HG03558 (cell line): ENCODE measurements around the gene TNS1.
"Not testable (repeated sequence)": the region's sequence is repeated elsewhere in the genome, so short reads cannot be mapped to it uniquely, and the experiment has no call there.

Experiments
- ATAC-seq: cut with Tn5 transposase; IDR thresholded peaks from one replicate; pipeline ENCODE4 v1.9.1; 2021; ENCODE audit warnings: moderate number of reproducible peaks; ENCODE audit not compliant: unreplicated experiment; ENCODE audit errors: extremely low read depth

Gene TNS1

DNA sequence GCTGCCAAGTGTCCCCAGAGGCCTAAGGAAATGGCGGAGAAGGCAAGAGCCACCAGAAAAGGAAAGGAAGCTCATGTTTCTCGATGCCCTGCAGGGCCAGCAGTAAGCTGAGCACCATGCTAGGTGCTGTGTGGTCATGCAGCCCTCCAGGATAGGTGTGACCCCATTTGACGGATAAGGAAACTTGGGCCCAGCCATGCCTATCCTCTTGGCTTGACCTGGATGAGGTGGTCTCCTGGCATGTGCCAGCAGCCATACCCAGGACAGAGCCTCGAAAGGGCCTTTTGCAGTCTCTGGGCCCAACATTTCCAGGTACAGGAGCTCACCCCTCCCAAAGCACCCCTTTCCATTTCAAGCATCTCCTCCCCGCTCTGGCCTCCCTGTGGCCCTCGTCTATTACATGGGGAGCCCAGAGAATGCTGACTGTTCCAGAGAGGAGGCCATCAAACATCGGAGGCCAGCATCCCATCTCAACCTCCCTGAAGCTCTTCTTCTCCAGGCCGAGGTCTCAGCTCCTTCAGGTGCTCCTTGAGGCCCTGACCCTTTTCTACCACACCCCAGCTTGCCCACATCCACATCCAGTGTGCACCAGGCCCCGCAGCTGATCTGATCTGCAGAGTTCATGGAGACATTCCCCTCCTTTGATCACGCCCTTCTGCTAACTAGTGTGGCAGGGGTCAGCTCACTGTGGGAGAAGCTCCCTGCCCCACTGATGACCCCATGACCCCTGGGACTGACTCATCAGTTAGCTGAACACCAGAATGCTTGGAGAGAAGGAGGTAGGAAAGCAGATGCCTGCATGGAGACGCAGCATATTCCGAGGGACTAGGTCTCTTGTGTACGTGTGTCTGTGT, 208.4 kb downstream of the TNS1 start:
- no peak for ATAC-seq

GRCh38 chr2:217793566-217794132, 209.1 kb downstream of the TNS1 start:
- no peak for ATAC-seq

- no peak for ATAC-seq
Measured at GRCh38 chr2:217792626-217793527, 209.9 kb downstream of the TNS1 start.

- ATAC-seq: no peak
Measured at GRCh38 chr2:217791551-217791950, 211.2 kb downstream of the TNS1 start.

GRCh38 chr2:217790681-217791392, 212.0 kb downstream of the TNS1 start:
- ATAC-seq: no peak

GRCh38 chr2:217790195-217790594, 212.6 kb downstream of the TNS1 start:
- ATAC-seq: no peak

DNA sequence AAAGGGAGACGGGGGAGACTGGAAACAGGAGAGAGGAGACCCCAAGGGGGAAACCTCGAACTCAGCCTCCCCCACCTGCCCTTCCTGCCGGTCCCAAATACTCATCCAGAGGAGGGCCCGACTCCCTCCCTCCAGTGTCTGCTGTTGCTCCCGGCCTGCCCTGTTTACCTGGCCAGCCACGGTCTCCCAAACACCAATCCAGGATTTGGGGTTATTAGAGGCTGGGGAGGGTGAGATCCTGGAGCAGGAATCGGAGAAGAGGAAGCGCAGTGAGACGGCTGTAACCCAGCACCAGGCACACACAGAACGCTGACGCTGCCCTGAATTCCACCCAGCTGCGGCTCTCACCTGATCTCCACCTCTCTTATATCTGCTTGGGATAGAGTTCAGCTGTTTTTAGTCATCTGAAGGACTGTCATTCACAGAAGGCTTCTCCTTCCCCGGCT, 213.0 kb downstream of the TNS1 start:
- ATAC-seq: no peak

DNA sequence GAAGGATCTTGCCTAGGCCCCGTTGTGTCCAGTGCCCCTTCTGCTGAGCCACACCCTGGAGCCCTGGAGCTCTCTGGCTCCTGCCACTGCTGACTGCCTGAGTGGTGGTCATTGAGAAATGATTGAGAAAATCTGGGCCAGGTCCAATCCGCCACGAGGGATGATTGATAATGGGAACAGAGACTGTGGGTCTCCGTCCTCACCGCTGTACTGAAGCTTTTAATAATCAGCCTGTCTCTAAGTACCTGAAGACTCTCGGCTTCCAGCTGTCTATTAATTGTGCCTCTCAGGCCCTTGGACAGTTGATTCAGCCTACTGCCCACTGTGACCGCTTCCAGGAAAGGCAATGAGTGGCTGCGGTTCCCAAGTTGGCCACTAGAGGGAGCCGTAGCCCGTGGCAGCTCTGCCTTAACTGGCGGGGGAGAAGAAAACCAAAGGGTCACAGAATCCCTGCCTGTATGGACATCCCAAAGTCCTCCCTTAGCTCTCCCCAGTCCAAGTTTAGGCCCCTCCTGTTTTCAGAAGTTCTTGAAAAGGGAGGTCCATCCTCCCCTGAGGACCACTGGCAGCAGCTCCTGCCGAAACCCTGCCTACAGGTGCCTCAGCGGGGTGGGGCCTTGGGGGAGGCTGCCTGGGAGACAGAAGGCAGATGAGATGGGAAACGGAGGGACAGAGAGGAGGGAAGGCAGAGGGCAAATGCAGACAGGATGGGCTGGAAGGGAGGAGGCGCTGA, 213.6 kb downstream of the TNS1 start:
- ATAC-seq: no peak

DNA sequence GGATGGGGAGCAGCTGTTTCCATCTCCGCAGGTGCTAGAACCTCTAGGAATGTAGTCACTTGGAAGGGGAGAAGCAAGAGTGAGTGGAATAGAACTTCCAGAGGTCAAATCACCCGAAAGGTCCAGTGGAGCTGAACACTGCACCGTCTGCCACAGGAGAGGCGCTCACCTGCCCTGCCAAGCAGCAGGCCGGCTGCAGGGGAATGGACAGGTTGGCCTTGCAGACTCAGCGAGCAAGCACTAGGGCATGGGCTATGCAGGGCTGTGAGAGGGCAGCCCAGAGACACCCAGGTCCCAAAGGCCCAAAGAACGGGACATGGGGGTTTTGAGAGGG, 214.2 kb downstream of the TNS1 start:
- ATAC-seq: no peak

DNA sequence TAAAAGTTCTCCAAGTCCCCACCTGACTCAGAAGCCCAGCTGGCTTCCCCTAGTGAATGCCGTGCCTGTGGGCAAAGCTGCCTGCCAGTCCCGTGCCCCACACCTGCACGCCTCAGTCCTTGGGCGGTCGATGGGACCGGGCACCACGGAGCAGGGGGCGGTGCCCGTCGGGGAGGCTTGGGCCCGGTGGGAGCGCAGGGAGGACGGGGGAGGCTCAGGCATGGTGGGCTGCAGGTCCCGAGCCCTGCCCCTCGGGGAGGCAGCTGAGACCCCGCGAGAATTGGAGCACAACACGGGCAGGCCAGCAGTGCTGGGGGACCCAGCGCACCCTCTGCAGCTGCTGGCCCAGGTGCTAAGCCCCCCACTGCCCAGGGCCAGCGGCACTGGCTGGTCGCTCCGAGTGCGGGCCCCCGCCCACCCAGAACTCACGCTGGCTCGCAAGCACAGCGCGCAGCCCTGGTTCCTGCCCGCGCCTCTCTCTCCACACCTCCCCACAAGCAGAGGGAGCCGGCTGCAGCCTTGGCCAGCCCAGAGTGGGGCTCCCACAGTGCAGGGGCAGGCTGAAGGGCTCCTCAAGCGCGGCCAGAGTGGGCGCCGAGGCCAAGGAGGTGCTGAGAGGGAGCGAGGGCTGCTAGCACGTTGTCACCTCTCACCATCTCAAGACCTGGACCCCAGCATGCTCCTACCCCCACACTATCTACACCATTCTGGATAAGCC, 215.5 kb downstream of the TNS1 start:
- no peak for ATAC-seq

DNA sequence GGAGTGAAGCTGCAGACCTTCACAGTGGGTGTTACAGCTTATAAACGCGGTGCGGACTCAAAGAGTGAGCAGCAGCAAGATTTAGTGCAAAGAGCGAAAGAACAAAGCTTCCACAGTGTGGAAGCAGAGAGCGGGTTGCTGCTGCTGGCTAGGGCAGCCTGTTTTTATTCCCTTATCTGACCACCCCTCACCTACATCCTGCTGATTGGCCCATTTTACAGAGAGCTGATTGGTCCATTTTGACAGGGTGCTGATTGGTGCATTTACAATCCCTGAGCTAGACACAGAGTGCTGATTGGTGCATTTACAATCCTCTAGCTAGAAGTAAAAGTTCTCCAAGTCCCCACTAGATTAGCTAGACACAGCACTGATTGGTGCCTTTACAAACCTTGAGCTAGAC, 216.2 kb downstream of the TNS1 start:
- ATAC-seq: not testable (repeated sequence)

DNA sequence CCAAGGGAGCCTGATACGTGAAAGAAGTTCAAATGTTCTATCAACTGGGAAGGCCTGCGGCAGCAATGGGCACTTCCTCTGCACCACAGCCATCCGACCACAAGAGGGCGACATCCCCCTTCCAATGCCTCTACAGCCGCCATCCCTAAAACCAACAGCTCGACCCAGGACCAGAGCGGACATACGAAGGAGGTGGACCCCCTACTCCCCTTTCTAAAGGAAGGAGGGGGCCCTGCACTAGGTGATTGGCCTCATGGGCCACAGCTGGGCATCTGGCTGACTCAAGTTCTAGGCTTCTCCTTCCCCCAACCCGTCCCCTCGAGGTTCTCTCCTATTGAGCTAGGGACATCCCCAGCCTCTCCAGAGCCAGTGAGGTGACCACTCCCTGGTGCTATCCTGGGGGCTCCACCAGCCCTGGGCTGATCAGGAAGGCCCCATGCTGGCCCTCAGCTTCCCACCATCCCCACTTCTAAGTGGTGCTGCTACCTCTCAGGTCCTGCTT, 217.2 kb downstream of the TNS1 start:
- ATAC-seq: no peak

- no peak for ATAC-seq
Measured at GRCh38 chr2:217784996-217785543, 217.7 kb downstream of the TNS1 start.

GRCh38 chr2:217783243-217783642, 219.6 kb downstream of the TNS1 start:
- no peak for ATAC-seq

- no peak for ATAC-seq
Measured at GRCh38 chr2:217777906-217778305, 224.9 kb downstream of the TNS1 start.

- ATAC-seq: no peak
Measured at GRCh38 chr2:217776631-217777030, 226.2 kb downstream of the TNS1 start.

DNA sequence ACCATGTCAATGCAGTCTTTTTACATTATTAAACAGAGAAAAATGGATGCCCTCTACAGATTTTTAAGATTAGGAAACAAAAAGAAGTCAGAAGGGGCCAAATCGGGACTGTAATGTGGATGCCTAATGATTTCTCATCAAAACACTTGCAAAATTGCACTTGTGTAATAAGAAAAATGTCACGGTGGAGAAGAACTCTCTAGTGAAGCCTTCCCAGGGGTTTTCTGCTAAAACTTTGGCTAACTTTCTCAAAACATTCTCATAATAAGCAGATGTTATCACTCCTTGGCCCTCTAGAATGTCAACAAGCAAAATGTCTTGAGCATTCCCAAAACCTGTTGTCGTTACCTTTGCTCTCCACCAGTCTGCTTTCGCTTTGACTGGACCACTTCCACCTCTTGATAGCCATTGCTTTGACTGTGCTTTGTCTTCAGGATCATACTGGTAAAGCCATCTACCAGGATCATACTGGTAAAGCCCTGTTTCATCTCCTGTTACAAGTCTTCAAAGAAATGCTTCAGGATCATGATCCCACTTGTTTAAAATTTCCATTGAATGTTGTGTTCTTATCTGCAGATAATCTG, 226.8 kb downstream of the TNS1 start:
- no peak for ATAC-seq

GRCh38 chr2:217774232-217774631, 228.6 kb downstream of the TNS1 start:
- ATAC-seq: no peak
